ENCODE measurements around the gene SUMF2. TPM values are rescaled to one million over a fixed set of nuclear protein-coding genes. Genes with fewer than 3 reads are reported as not detected.

Gene SUMF2
- total and polyA plus RNA-seq, 2 of the 13 experiments (the other 11 are each of a cell fraction or from before 2014, with no cell fraction given), result 48.9 to 54.4 TPM

- TF ChIP-seq POLR2AphosphoS5 (IDR thresholded peaks at IDR 0.05; ENCODE audit: low read depth, low read length), result peak; percentile 76
- peak; percentile 22; the same call in 1 of the 2 replicates for TF ChIP-seq SMAD9 (CRISPR knock-in tag; IDR thresholded peaks at IDR 0.05)
- no peak for TF ChIP-seq CERS6 (CRISPR knock-in tag; IDR thresholded peaks at IDR 0.05)
- no peak for TF ChIP-seq ZNF30 (CRISPR knock-in tag; IDR thresholded peaks at IDR 0.05)
- no peak for TF ChIP-seq JARID2 (CRISPR knock-in tag; IDR thresholded peaks at IDR 0.05; ENCODE audit: insufficient replicate concordance)
- TF ChIP-seq CENPBD1 (CRISPR knock-in tag; IDR thresholded peaks at IDR 0.05; ENCODE audit: borderline replicate concordance, low read depth), result no peak
- TF ChIP-seq AGO1 (IDR thresholded peaks at IDR 0.05; ENCODE audit: low read depth, low read length, poor library complexity, severe bottlenecking), result peak; percentile 58
- TF ChIP-seq TBP (CRISPR knock-in tag; IDR thresholded peaks at IDR 0.05), result no peak
- peak; percentile 94 for TF ChIP-seq ZNF777 (CRISPR knock-in tag; IDR thresholded peaks at IDR 0.05)
- TF ChIP-seq ZNF687 (CRISPR knock-in tag; IDR thresholded peaks at IDR 0.05), result peak; percentile 99
- peak; percentile 37; the same call in 1 of the 2 replicates for TF ChIP-seq SMAD1 (CRISPR knock-in tag; IDR thresholded peaks at IDR 0.05; ENCODE audit: borderline replicate concordance, low read depth)
- no peak for TF ChIP-seq EZH2 (conservative IDR thresholded peaks at IDR 0.05; ENCODE audit: low read depth, low read length)
- TF ChIP-seq MEF2D (CRISPR knock-in tag; IDR thresholded peaks at IDR 0.05), result 0 out of 2 replicates have a peak, but pooled peaks have one; percentile 47
- no peak for TF ChIP-seq ZFAT (CRISPR knock-in tag; conservative IDR thresholded peaks at IDR 0.05)
- no peak for TF ChIP-seq NFE2 (CRISPR knock-in tag; IDR thresholded peaks at IDR 0.05)
- TF ChIP-seq ZNF784 (CRISPR knock-in tag; IDR thresholded peaks at IDR 0.05; ENCODE audit: borderline replicate concordance), result peak; percentile 75
- TF ChIP-seq UBTF (CRISPR knock-in tag; IDR thresholded peaks at IDR 0.05), result peak; percentile 91
- TF ChIP-seq PITX1 (CRISPR knock-in tag; IDR thresholded peaks at IDR 0.05), result no peak; the same call in 1 of the 2 replicates
- TF ChIP-seq RXRB (CRISPR knock-in tag; IDR thresholded peaks at IDR 0.05; ENCODE audit: borderline replicate concordance), result peak; percentile 56; the same call in 1 of the 2 replicates
- TF ChIP-seq SNRNP70 (IDR thresholded peaks at IDR 0.05; ENCODE audit: low read depth, low read length), result no peak
Measured at GRCh38 chr7:56051339-56052191, 12.5 kb upstream of the SUMF2 start, which contains the start of the genes CCT6A and PSPH (continued).

All from HepG2 (cell line).